Measurements from ENCODE around the gene TNFRSF1A. TPM values are rescaled to one million over a fixed set of nuclear protein-coding genes. Genes with fewer than 3 reads are reported as not detected.

Gene TNFRSF1A
- total and polyA plus RNA-seq, 11 donors, result 23.7 to 141 (median 54.2) TPM

DNA sequence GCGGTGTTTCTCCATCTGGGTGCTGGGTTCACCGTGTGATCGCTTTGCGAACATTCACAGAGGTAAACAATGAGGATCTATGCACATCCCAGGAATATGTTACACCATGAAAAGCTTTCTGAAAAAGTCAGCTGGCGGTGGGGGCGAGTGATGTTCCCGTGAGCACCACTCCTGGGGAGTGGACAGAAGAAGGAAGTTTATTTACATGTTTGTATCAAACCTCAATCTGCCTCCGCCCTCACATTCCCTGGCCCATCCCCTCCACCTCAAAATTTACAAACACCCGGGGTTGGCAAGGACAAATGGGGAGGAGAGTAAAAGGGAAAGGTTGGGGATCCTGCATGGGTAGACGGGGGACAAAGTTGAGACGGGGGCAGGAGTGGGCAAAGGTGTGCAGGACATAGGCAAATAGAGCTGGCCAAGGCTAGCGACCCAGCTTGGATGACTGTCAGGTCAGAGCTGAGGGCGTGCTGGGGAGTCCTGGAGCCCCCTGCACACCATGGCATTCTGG is 6.9 kb downstream of the TNFRSF1A start:
- TF ChIP-seq, protein P1, sequence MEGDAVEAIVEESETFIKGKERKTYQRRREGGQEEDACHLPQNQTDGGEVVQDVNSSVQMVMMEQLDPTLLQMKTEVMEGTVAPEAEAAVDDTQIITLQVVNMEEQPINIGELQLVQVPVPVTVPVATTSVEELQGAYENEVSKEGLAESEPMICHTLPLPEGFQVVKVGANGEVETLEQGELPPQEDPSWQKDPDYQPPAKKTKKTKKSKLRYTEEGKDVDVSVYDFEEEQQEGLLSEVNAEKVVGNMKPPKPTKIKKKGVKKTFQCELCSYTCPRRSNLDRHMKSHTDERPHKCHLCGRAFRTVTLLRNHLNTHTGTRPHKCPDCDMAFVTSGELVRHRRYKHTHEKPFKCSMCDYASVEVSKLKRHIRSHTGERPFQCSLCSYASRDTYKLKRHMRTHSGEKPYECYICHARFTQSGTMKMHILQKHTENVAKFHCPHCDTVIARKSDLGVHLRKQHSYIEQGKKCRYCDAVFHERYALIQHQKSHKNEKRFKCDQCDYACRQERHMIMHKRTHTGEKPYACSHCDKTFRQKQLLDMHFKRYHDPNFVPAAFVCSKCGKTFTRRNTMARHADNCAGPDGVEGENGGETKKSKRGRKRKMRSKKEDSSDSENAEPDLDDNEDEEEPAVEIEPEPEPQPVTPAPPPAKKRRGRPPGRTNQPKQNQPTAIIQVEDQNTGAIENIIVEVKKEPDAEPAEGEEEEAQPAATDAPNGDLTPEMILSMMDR (IDR thresholded peaks at IDR 0.05), result no peak
- no peak for TF ChIP-seq POLR2A (IDR thresholded peaks at IDR 0.05)
- H3K4me3 ChIP-seq, result peak overlapping the region in 9 of 12 donors; percentile 74 to 100 (median 85)
- WGBS, 4 donors, result 42 to 52% (median 47%) methylated on average over 13 of the region's 13 CpGs
- H3K27me3 ChIP-seq, result no peaks in the 10 kb centered on the region
- H3K9me3 ChIP-seq, result no peaks in the 10 kb centered on the region
- peak in 1 of 5 donors; percentile 56 for DNase-seq
- peak overlapping the region; percentile 86 to 100 (median 98) for H3K27ac ChIP-seq
- intact Hi-C loops (cut with DNase I), result loop anchor here (2.0 to 10.0 kb wide), 8 partner anchors 30 to 202 kb away; partner anchors contain the start of genes GAPDH (in 5 of the 10), LTBR (in 3 of the 10) and SCNN1A (in 2 of the 10)
- H3K4me1 ChIP-seq, result peaks cover 6 to 90% (median 64%) of the 10 kb centered on the region in 12 donors
- H3K36me3 ChIP-seq, result peaks cover 0 to 67% (median 47%) of the 10 kb centered on the region in 9 donors
- ATAC-seq, result no peak

DNA sequence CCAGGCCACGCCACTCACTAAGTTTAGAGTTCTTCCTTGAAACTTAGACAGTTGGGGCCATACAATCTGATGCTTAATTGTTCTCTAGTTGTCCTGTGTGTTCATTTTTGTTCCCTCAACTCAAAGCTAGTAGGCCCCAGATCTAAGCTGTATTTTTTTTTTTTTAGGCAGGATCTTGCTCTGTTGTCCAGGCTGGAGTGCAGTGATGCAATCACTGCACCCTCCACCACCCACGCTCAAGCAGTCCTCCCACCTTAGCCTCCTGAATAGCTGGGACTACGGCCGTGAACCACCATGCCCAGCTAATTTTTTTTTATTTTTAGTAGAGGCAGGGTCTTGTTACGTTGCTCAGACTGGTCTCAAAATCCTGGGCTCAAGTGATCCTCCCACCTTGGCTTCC is 7.5 kb downstream of the TNFRSF1A start:
- Histone ChIP-seq H3K9me3 (no peaks in the 10 kb centered on the region), H3K27ac (peak overlapping the region in 11 of 12 donors; percentile 86 to 100 (median 98)), H3K4me1 (peaks cover 6 to 93% (median 60%) of the 10 kb centered on the region in 12 donors), H3K4me3 (peak overlapping the region in 2 of 12 donors; percentile 85 to 100), H3K36me3 (peaks cover 0 to 72% (median 54%) of the 10 kb centered on the region in 9 donors), H3K27me3 (no peaks in the 10 kb centered on the region)
- intact Hi-C loops (cut with DNase I), result loop anchor here in 9 of 10 donors (2.0 to 10.0 kb wide), 4 partner anchors 30 to 200 kb away; partner anchors contain the start of gene GAPDH (in 5 of the 9)
- no peak for DNase-seq
- ATAC-seq, result no peak
- WGBS, 4 donors, result 60 to 74% (median 70%) methylated on average over 5 of the region's 5 CpGs
- TF ChIP-seq POLR2A (IDR thresholded peaks at IDR 0.05), result no peak
- TF ChIP-seq, protein P1 (IDR thresholded peaks at IDR 0.05), result no peak

GRCh38 chr12:6333566-6333965 is 8.3 kb downstream of the TNFRSF1A start:
- Histone ChIP-seq H3K9me3 (no peaks in the 10 kb centered on the region), H3K27me3 (no peaks in the 10 kb centered on the region), H3K36me3 (peaks cover 0 to 72% (median 62%) of the 10 kb centered on the region in 9 donors), H3K27ac (peak overlapping the region in 10 of 12 donors; percentile 34 to 100 (median 98)), H3K4me1 (peaks cover 6 to 93% (median 56%) of the 10 kb centered on the region in 12 donors), H3K4me3 (peak overlapping the region in 1 of 12 donors; percentile 12)
- ATAC-seq (no peak), DNase-seq (no peak)
- 68 to 81% (median 73%) methylated on average over 9 of the region's 9 CpGs for WGBS, 4 donors
- intact Hi-C loops (cut with DNase I), result loop anchor here in 8 of 10 donors (5.0 to 10.0 kb wide), 3 partner anchors 39 to 201 kb away; partner anchors contain the start of gene GAPDH (in 5 of the 8)
- TF ChIP-seq POLR2A (IDR thresholded peaks at IDR 0.05), result no peak
- TF ChIP-seq, protein P1 (IDR thresholded peaks at IDR 0.05), result no peak

GRCh38 chr12:6333029-6333428 is 8.8 kb downstream of the TNFRSF1A start:
- Histone ChIP-seq H3K4me1 (peaks cover 6 to 93% (median 53%) of the 10 kb centered on the region in 12 donors), H3K27ac (peak overlapping the region in 7 of 12 donors; percentile 16 to 100 (median 97))

More at GRCh38 chr12:6333029-6333428, 8.8 kb downstream of the TNFRSF1A start:
- intact Hi-C loops (cut with DNase I), result loop anchor here in 8 of 10 donors (5.0 to 10.0 kb wide), 3 partner anchors 39 to 202 kb away; partner anchors contain the start of gene GAPDH (in 5 of the 8)
- WGBS, 4 donors, result 69 to 82% (median 72%) methylated on average over 9 of the region's 9 CpGs
- no peak for DNase-seq
- Histone ChIP-seq H3K27me3 (no peaks in the 10 kb centered on the region), H3K9me3 (no peaks in the 10 kb centered on the region), H3K4me3 (peak overlapping the region in 1 of 12 donors; percentile 12), H3K36me3 (peaks cover 0 to 75% (median 67%) of the 10 kb centered on the region in 9 donors)
- TF ChIP-seq, protein P1 (IDR thresholded peaks at IDR 0.05), result no peak
- TF ChIP-seq POLR2A (IDR thresholded peaks at IDR 0.05), result no peak
- no peak for ATAC-seq
